NCI-H1694 treated with DMSO at 0.1 percent for 48 hours (cell line): ENCODE measurements around the gene C1orf167.

Experiments
- DNase-seq: peaks from one replicate; lab custom pipeline; 2025; lab: John Stamatoyannopoulos, UW

C1orf167 gene

GRCh38 chr1:11784993-11785769 lies 23.2 kb downstream of the C1orf167 start:
- DNase-seq = no peak

- no peak for DNase-seq
Observed at GRCh38 chr1:11786168-11786567, 24.2 kb downstream of the C1orf167 start.

GRCh38 chr1:11787251-11787803 lies 25.3 kb downstream of the C1orf167 start:
- DNase-seq = no peak

GRCh38 chr1:11787804-11788436 lies 25.9 kb downstream of the C1orf167 start:
- no peak for DNase-seq

- DNase-seq = no peak
Observed at GRCh38 chr1:11788549-11789053, 26.6 kb downstream of the C1orf167 start.

- no peak for DNase-seq
Observed at GRCh38 chr1:11789126-11790067, 27.4 kb downstream of the C1orf167 start.

GRCh38 chr1:11790101-11790879 lies 28.3 kb downstream of the C1orf167 start:
- no peak for DNase-seq

- DNase-seq = no peak
Observed at GRCh38 chr1:11790880-11791715, 29.1 kb downstream of the C1orf167 start.

GRCh38 chr1:11792106-11792505 lies 30.1 kb downstream of the C1orf167 start:
- no peak for DNase-seq

- no peak for DNase-seq
Observed at GRCh38 chr1:11793819-11794218, 31.8 kb downstream of the C1orf167 start.

GRCh38 chr1:11794446-11795237 lies 32.6 kb downstream of the C1orf167 start:
- no peak for DNase-seq

GRCh38 chr1:11795238-11795890 lies 33.4 kb downstream of the C1orf167 start:
- no peak for DNase-seq

GRCh38 chr1:11796036-11796828 lies 34.2 kb downstream of the C1orf167 start:
- no peak for DNase-seq

GRCh38 chr1:11797525-11798216 lies 35.7 kb downstream of the C1orf167 start:
- DNase-seq = no peak

GRCh38 chr1:11799099-11799498 lies 37.1 kb downstream of the C1orf167 start:
- no peak for DNase-seq

- no peak for DNase-seq
Observed at GRCh38 chr1:11799896-11800295, 37.9 kb downstream of the C1orf167 start.

GRCh38 chr1:11800391-11800755 lies 38.4 kb downstream of the C1orf167 start:
- DNase-seq = no peak
